Measurements from ENCODE around the gene DDX59.

The DDX59 gene

DNA sequence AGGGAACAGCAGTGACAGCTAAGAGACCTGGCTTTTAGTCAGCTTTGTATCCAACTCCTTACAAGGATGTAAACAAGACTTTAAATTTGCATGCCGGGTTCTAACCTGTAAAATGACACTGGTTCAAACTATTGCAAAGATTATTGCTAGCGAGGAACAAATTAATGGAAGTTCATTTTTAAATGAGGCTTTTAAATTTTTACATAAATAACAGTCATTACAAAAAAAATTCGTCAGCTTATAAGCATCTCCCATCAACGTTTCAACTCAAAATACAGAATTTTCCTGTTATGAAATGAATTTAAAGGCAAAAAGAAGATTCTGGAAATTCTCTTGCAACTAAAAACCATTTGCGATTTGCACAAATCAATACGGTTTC lies 49.8 kb downstream of the DDX59 start:
- Histone ChIP-seq H3K4me2 (ENCODE audit: low read depth, low read length) (peak overlapping the region; percentile 81), H3K9ac (ENCODE audit: low read length) (peak overlapping the region; percentile 69; the same call in 1 of the 2 replicates), H3K79me2 (ENCODE audit: low read length) (peaks cover 25% of the 10 kb centered on the region), H3K36me3 (replicated peaks; ENCODE audit: insufficient read depth, low read length) (peaks cover 5% of the 10 kb centered on the region), H2AFZ (ENCODE audit: low read length) (peak overlapping the region; percentile 90), H3F3A (ENCODE audit: insufficient read depth, low read length) (peaks cover 24% of the 10 kb centered on the region), H3K27me3 (replicated peaks; ENCODE audit: insufficient read depth, low read length) (no peaks in the 10 kb centered on the region), H4K20me1 (ENCODE audit: insufficient read depth, low read length) (no peaks in the 10 kb centered on the region), H3K9me3 (replicated peaks; ENCODE audit: insufficient read depth, low read length) (no peaks in the 10 kb centered on the region), H3K27ac (ENCODE audit: low read length) (no peak overlapping the region), H3K4me3 (ENCODE audit: low read length) (peak overlapping the region; percentile 82), H3K9me2 (replicated peaks; ENCODE audit: insufficient read depth, low read length) (no peaks in the 10 kb centered on the region), H3K4me1 (ENCODE audit: low read length) (peaks cover 16% of the 10 kb centered on the region)
- no peak for TF ChIP-seq EZH2phosphoT487 (IDR thresholded peaks at IDR 0.05; ENCODE audit: low read length)
- no peak for TF ChIP-seq CTCF (IDR thresholded peaks at IDR 0.05; ENCODE audit: low read length)
- no peak for TF ChIP-seq EZH2 (optimal IDR thresholded peaks at IDR 0.05; ENCODE audit: low read depth, low read length)
- no peak for DNase-seq

DNA sequence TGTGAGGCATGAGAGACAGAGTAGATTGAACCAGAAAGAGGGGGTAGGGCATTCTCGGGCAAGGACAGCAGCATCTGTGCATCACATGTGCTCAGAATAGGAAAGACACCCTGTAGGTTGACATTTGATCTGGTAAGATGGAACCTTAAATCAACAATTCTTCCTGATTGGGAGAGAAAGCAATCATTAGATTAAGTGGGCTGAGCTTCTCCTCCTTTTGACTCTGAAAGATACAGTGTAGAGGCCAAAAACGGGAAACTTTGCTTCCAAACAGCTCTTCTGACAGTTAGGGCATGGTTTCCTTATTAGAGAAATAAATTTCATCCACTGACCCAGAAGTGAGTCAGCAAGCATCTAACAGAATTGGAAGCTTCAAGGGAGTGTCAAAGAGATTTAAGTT lies 58.9 kb downstream of the DDX59 start:
- H2AFZ ChIP-seq (ENCODE audit: low read length) = no peak overlapping the region
- H4K20me1 ChIP-seq (ENCODE audit: insufficient read depth, low read length) = no peaks in the 10 kb centered on the region
- peaks cover 9% of the 10 kb centered on the region for H3K36me3 ChIP-seq (replicated peaks; ENCODE audit: insufficient read depth, low read length)
- no peak overlapping the region for H3K4me2 ChIP-seq (ENCODE audit: low read depth, low read length)
- no peaks in the 10 kb centered on the region for H3K27me3 ChIP-seq (replicated peaks; ENCODE audit: insufficient read depth, low read length)
- no peaks in the 10 kb centered on the region for H3K4me1 ChIP-seq (ENCODE audit: low read length)
- no peaks in the 10 kb centered on the region for H3K9me3 ChIP-seq (replicated peaks; ENCODE audit: insufficient read depth, low read length)
- no peaks in the 10 kb centered on the region; the same call in 1 of the 2 replicates for H3K79me2 ChIP-seq (ENCODE audit: low read length)
- no peak overlapping the region for H3K27ac ChIP-seq (ENCODE audit: low read length)
- DNase-seq = no peak
- H3F3A ChIP-seq (ENCODE audit: insufficient read depth, low read length) = no peaks in the 10 kb centered on the region; the same call in 1 of the 2 replicates
- TF ChIP-seq EZH2 (optimal IDR thresholded peaks at IDR 0.05; ENCODE audit: low read depth, low read length) (no peak), EZH2phosphoT487 (IDR thresholded peaks at IDR 0.05; ENCODE audit: low read length) (no peak), CTCF (IDR thresholded peaks at IDR 0.05; ENCODE audit: low read length) (no peak)
- H3K4me3 ChIP-seq (ENCODE audit: low read length) = no peak overlapping the region
- no peak overlapping the region for H3K9ac ChIP-seq (ENCODE audit: low read length)
- no peaks in the 10 kb centered on the region for H3K9me2 ChIP-seq (replicated peaks; ENCODE audit: insufficient read depth, low read length)

GRCh38 chr1:200602632-200603031 lies 67.1 kb downstream of the DDX59 start:
- Histone ChIP-seq H3K9me2 (replicated peaks; ENCODE audit: insufficient read depth, low read length) (no peaks in the 10 kb centered on the region), H3K27ac (ENCODE audit: low read length) (no peak overlapping the region), H2AFZ (ENCODE audit: low read length) (no peak overlapping the region), H3K4me3 (ENCODE audit: low read length) (no peak overlapping the region), H3K9ac (ENCODE audit: low read length) (no peak overlapping the region), H4K20me1 (ENCODE audit: insufficient read depth, low read length) (no peaks in the 10 kb centered on the region), H3F3A (ENCODE audit: insufficient read depth, low read length) (no peaks in the 10 kb centered on the region; the same call in 1 of the 2 replicates), H3K9me3 (replicated peaks; ENCODE audit: insufficient read depth, low read length) (no peaks in the 10 kb centered on the region), H3K27me3 (replicated peaks; ENCODE audit: insufficient read depth, low read length) (no peaks in the 10 kb centered on the region), H3K4me1 (ENCODE audit: low read length) (no peaks in the 10 kb centered on the region), H3K4me2 (ENCODE audit: low read depth, low read length) (no peak overlapping the region), H3K79me2 (ENCODE audit: low read length) (no peaks in the 10 kb centered on the region), H3K36me3 (replicated peaks; ENCODE audit: insufficient read depth, low read length) (peaks cover 25% of the 10 kb centered on the region)
- no peak for DNase-seq
- TF ChIP-seq CTCF (IDR thresholded peaks at IDR 0.05; ENCODE audit: low read length) (no peak), EZH2phosphoT487 (IDR thresholded peaks at IDR 0.05; ENCODE audit: low read length) (no peak)
